ENCODE data around the gene ZNF425.

- TF ChIP-seq, protein P1, sequence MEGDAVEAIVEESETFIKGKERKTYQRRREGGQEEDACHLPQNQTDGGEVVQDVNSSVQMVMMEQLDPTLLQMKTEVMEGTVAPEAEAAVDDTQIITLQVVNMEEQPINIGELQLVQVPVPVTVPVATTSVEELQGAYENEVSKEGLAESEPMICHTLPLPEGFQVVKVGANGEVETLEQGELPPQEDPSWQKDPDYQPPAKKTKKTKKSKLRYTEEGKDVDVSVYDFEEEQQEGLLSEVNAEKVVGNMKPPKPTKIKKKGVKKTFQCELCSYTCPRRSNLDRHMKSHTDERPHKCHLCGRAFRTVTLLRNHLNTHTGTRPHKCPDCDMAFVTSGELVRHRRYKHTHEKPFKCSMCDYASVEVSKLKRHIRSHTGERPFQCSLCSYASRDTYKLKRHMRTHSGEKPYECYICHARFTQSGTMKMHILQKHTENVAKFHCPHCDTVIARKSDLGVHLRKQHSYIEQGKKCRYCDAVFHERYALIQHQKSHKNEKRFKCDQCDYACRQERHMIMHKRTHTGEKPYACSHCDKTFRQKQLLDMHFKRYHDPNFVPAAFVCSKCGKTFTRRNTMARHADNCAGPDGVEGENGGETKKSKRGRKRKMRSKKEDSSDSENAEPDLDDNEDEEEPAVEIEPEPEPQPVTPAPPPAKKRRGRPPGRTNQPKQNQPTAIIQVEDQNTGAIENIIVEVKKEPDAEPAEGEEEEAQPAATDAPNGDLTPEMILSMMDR (IDR thresholded peaks at IDR 0.05) = no peak
- no peak for TF ChIP-seq POLR2A (IDR thresholded peaks at IDR 0.05)
These were observed 40.0 kb upstream of the ZNF425 start for GRCh38 chr7:149166142-149166541.

Data from heart left ventricle (tissue), 13 donors.